Lower leg skin (tissue), 4 donors: ENCODE measurements around the gene SF3B1. TPM values are rescaled to one million over a fixed set of nuclear protein-coding genes. Genes with fewer than 3 reads are reported as not detected.

Experiments used
- DNase-seq, 2 donors: peaks; one replicate each; pipeline ENCODE4 v3.0.0-alpha.2; 2019; ENCODE audit warnings: low spot score in 2 of 2
- H3K4me3 ChIP-seq: fragments of 200-600 bp; sonication (generic); 2 replicates; pipeline ENCODE4 v1.5.1; 2017; ENCODE audit warnings: mild to moderate bottlenecking, low read depth; ENCODE audit not compliant: poor library complexity, severe bottlenecking
- POLR2A ChIP-seq, 2 donors: fragments of 450-650 bp; IDR thresholded peaks; one replicate each; pipeline ENCODE4 v1.6.1; 2016 to 2017; ENCODE audit warnings: antibody characterized with exemption in 2 of 2, mild to moderate bottlenecking in 1 of 2, moderate library complexity in 1 of 2
- WGBS, 2 donors: methylation state at CpG; one replicate each; pipeline ENCODE4 v1.1.5; 2018; 5-methylcytosine and 5-hydroxymethylcytosine counted together
- intact Hi-C: fragments of 100-400 bp; cut with DNase I; formaldehyde crosslinking; loops from one replicate; pipeline ENCODE4 v1.15.0; 2023; ENCODE audit warnings: low total_unique reads
- total RNA-seq, 4 donors: library from RNA; depleted of rRNA; stranded (reverse); fragments of >200 nt; gene quantifications; one replicate each; pipeline ENCODE4 v1.1.0, GENCODE V29; 2016
- TF ChIP-seq, protein P1 (sequence below), 3 donors: fragments of 450-650 bp; IDR thresholded peaks; one replicate each; pipeline ENCODE4 v1.5.1; 2016; ENCODE audit warnings: antibody characterized with exemption in 3 of 3, mild to moderate bottlenecking in 3 of 3, moderate library complexity in 2 of 3

The SF3B1 gene
- total RNA-seq, 4 donors from 2014 or later, result 160 to 327 (median 242) TPM

DNA sequence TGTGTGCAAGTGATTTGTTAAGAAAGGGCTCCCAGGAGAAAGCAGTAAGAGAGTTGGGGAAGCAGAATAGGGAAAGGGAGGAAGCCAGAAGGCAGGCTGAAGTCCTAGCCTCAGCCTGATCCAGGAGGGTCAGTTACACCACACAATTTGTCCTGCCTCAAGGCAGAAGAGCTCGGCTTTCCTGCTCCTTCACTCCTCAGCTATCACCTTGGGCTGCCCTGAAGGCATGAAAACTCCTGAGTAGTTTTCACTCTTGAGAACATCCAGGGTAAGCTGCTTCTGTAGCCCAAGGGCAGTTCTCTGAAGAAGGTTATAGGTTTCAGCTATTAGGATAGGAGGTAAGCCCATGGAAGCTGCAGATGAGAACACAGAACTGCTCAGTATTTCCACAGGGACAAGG is 76.8 kb downstream of the SF3B1 start:
- intact Hi-C loops, result no loop called here
- DNase-seq, result no peak
- no peak for TF ChIP-seq POLR2A (IDR thresholded peaks at IDR 0.05)
- TF ChIP-seq, protein P1, sequence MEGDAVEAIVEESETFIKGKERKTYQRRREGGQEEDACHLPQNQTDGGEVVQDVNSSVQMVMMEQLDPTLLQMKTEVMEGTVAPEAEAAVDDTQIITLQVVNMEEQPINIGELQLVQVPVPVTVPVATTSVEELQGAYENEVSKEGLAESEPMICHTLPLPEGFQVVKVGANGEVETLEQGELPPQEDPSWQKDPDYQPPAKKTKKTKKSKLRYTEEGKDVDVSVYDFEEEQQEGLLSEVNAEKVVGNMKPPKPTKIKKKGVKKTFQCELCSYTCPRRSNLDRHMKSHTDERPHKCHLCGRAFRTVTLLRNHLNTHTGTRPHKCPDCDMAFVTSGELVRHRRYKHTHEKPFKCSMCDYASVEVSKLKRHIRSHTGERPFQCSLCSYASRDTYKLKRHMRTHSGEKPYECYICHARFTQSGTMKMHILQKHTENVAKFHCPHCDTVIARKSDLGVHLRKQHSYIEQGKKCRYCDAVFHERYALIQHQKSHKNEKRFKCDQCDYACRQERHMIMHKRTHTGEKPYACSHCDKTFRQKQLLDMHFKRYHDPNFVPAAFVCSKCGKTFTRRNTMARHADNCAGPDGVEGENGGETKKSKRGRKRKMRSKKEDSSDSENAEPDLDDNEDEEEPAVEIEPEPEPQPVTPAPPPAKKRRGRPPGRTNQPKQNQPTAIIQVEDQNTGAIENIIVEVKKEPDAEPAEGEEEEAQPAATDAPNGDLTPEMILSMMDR (IDR thresholded peaks at IDR 0.05), result no peak
- no peak overlapping the region for H3K4me3 ChIP-seq
- 88 to 89% methylated on average over 1 of the region's 1 CpG for WGBS, 2 donors

DNA sequence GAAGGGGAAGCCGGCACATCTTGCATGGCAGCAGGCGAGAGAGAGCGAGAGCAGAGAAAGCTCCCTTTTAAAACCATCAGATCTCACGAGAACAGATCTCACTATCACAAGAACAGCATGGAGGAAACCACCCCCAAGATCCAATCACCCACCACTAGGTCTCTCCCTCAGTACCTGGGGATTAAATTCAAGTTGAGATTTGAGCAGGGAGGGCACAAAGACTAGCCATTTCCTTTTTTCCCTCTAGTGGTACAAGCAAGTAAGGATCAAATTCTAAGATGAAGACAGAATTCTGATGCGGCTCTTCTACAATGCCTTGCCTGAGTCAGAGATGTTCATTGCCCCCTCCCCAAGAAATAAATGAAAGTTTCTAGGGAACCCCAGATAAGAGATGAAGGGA is 78.7 kb downstream of the SF3B1 start:
- no peak for DNase-seq
- H3K4me3 ChIP-seq, result no peak overlapping the region
- 81% methylated on average over 5 of the region's 5 CpGs for WGBS, 2 donors
- intact Hi-C loops, result no loop called here
- TF ChIP-seq POLR2A (IDR thresholded peaks at IDR 0.05), result no peak
- TF ChIP-seq, protein P1 (IDR thresholded peaks at IDR 0.05), result no peak

DNA sequence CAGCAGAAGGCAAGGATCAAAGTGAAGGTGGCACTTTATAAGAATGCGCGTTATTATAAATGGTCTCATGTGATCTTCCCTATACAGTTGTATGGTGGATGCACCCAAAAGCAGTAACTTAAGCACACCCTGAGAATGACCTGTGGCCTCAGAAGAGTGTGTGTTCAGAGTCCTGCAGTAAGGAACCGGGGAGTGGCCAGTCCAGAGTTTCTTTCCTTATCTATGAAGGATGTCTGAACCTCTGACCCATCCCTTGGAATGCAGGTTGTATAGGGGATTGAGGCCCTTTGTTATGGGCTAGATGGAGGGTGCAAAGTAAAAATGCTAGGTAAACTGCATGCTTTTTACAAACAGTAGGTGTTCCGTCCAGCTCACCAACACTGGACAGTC is 80.7 kb downstream of the SF3B1 start:
- DNase-seq, result no peak
- TF ChIP-seq, protein P1 (IDR thresholded peaks at IDR 0.05), result no peak
- TF ChIP-seq POLR2A (IDR thresholded peaks at IDR 0.05), result no peak
- 94 to 96% methylated on average over 4 of the region's 4 CpGs for WGBS, 2 donors
- intact Hi-C loops, result no loop called here
- H3K4me3 ChIP-seq, result no peak overlapping the region

DNA sequence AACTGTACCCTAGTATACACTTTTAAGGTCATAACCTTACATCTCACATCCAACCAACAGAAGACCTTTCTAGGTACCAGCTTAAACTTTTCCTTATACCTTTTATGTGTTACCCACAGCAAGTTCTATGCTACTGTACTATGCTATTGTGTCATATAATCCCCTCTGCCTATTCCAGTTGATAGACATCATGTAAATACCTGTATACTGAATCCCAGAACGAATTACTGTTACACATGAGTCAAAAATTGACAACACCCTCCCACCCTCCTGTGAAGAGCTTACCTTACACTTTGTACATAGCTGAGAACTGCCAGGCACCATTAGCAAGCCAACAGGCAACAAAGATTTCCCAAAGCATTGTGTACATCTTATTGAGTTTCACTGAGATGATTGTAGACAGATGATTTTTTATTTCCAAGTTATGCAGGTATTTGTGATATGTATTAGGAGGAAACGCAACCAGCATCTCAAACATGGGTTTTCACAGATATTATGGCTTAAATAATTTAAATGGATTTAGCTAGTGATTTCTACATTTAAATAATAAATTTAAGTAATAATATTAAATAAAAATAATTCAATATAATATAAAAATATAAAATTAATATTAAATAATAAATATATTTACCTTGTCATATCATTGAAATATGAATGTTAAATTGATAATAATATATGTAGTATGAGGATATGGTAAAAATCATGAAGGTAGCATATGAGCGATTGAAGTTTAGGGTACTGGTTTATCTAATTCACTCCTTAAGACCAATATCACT is 81.2 kb downstream of the SF3B1 start:
- no peak overlapping the region for H3K4me3 ChIP-seq
- intact Hi-C loops, result no loop called here
- no peak for DNase-seq
- WGBS, 2 donors, result 80 to 82% methylated on average over 3 of the region's 3 CpGs
- TF ChIP-seq POLR2A (IDR thresholded peaks at IDR 0.05), result no peak
- TF ChIP-seq, protein P1 (IDR thresholded peaks at IDR 0.05), result no peak

DNA sequence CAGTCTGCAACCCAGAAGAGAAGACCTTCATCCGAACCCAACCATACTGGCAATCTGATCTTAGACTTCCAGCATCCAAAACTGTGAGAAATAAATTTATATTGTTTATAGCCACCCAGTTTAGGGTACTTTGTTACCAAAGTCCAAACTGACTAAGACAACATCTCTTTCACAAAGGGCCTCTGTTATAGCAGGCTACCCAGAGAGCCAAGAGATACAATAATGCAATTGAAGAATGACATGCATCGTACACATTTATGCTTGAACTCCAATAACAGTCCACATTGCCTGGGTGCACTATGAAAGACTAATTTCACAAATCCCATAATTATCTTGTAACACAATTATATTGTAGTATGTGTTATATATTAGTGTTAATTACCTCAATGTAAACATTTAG is 85.1 kb downstream of the SF3B1 start:
- no peak overlapping the region for H3K4me3 ChIP-seq
- intact Hi-C loops, result no loop called here
- WGBS, 2 donors, result 89 to 94% methylated on average over 2 of the region's 2 CpGs
- DNase-seq, result no peak
- TF ChIP-seq, protein P1 (IDR thresholded peaks at IDR 0.05), result no peak
- no peak for TF ChIP-seq POLR2A (IDR thresholded peaks at IDR 0.05)
